Tibial nerve (tissue), 4 donors: ENCODE measurements around the gene KCNMA1. TPM values are rescaled to one million over a fixed set of nuclear protein-coding genes. Genes with fewer than 3 reads are reported as not detected.

Experiments used
- DNase-seq, 2 donors: peaks; one replicate each; pipeline ENCODE4 v3.0.0-alpha.2; 2019; ENCODE audit warnings: low spot score in 2 of 2
- H3K27ac ChIP-seq, 4 donors: fragments of 200-600 bp; sonication (generic) in 3 of 4; one replicate each; pipeline ENCODE4 v1.5.1; 2017 to 2019; ENCODE audit warnings: mild to moderate bottlenecking in 1 of 4
- H3K27me3 ChIP-seq, 2 donors: fragments of 200-600 bp; sonication (generic) in 1 of 2; one replicate each; pipeline versions ENCODE4 v1.5.1 to v1.6.0; 2017 to 2019
- H3K36me3 ChIP-seq, 3 donors: fragments of 200-600 bp; sonication (generic); one replicate each; pipeline ENCODE4 v1.5.1; 2018 to 2019
- H3K4me1 ChIP-seq, 4 donors: fragments of 200-600 bp; sonication (generic) in 3 of 4; one replicate each; pipeline ENCODE4 v1.5.1; 2017 to 2019
- H3K4me3 ChIP-seq, 4 donors: fragments of 200-600 bp; sonication (generic) in 3 of 4; one replicate each; pipeline ENCODE4 v1.5.1; 2017 to 2019; ENCODE audit warnings: mild to moderate bottlenecking in 1 of 4, moderate library complexity in 1 of 4
- H3K9me3 ChIP-seq, 4 donors: fragments of 200-600 bp; sonication (generic) in 3 of 4; one replicate each; pipeline ENCODE4 v1.5.1; 2017 to 2019
- EP300 ChIP-seq, 2 donors: sonication (generic); formaldehyde crosslinking; IDR thresholded peaks; one replicate each; pipeline ENCODE4 v1.6.1; 2017; ENCODE audit warnings: antibody characterized with exemption in 2 of 2, mild to moderate bottlenecking in 1 of 2
- POLR2A ChIP-seq, 2 donors: fragments of 450-650 bp; IDR thresholded peaks; one replicate each; pipeline ENCODE4 v1.6.1; 2017; ENCODE audit warnings: antibody characterized with exemption in 2 of 2, mild to moderate bottlenecking in 2 of 2, moderate library complexity in 2 of 2
- WGBS, 2 donors: methylation state at CpG; one replicate each; pipeline ENCODE4 v1.1.5; 2018; 5-methylcytosine and 5-hydroxymethylcytosine counted together
- total RNA-seq, 4 donors: library from RNA; depleted of rRNA; stranded (reverse); fragments of >200 nt; gene quantifications; one replicate each; pipeline ENCODE4 v1.1.0, GENCODE V29; 2016
- TF ChIP-seq, protein P1 (sequence below), 5 experiments: fragments of 200-600 bp in 3 of 5; fragments of 450-650 bp in 2 of 5; sonication (generic) in 3 of 5; IDR thresholded peaks; one replicate each; pipeline ENCODE4 v1.5.1; 2016 to 2019; ENCODE audit warnings: antibody characterized with exemption in 5 of 5, mild to moderate bottlenecking in 3 of 5, moderate library complexity in 2 of 5

Gene KCNMA1
- total RNA-seq, 4 donors from 2014 or later = 10.2 to 19.9 (median 13.7) TPM

DNA sequence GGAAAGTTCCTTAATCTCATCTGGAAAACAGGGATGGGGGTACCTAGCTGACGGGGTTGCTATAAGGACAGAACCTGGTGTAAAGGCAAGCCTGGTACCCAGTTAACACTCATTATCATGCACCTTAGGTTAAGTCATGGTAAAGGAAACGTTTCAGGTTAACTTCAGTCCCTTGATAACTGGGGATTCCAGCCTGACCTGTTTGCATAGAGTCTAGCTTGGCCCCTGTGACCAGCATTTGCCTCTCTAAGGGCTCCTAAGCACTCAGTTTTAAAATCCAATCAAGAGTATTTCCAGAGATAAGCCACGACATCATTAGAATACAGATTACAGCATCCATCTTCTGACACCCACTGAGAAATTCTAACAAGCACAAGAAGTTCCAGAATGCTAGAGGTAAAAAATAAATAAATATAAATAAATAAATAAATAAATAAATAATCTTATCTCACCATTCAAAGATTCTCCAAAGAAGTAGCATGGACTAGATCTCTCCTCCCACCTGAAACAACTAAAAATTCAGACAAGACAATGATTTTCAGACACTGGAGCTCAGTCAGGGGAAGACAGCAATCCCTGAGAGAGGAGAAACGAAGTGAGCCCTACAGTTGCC lies 184.6 kb downstream of the KCNMA1 start:
- WGBS, 2 donors = 78 to 82% methylated on average over 4 of the region's 4 CpGs
- no peak for DNase-seq

DNA sequence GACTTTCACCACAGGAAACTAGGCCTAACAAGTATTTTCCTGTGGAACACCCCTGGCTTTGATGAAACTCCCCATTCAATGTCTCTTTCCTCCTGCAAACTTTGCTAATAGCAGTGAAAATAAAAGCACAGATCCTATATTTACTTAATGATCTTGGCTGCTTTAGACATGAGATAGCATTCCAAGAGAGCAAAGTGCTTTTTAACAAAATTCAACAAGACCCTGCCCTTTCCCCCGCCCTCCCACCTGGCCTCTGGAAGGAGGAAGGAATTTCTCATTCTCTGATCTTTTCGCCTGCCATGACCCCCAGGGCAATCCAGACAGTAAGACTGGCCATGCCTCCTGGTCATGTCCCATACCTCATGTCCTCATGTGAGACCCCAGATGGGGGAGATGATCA lies 185.7 kb downstream of the KCNMA1 start:
- WGBS, 2 donors = 59 to 80% methylated on average over 2 of the region's 2 CpGs
- DNase-seq = no peak
- H3K4me1 ChIP-seq = no peaks in the 10 kb centered on the region

More for the DNA sequence above, 184.6 kb downstream of the KCNMA1 start:
- H3K27me3 ChIP-seq = no peaks in the 10 kb centered on the region
- H3K27ac ChIP-seq = no peak overlapping the region
- no peaks in the 10 kb centered on the region for H3K9me3 ChIP-seq
- no peak overlapping the region for H3K4me3 ChIP-seq
- no peak for TF ChIP-seq EP300 (IDR thresholded peaks at IDR 0.05)
- TF ChIP-seq, protein P1, sequence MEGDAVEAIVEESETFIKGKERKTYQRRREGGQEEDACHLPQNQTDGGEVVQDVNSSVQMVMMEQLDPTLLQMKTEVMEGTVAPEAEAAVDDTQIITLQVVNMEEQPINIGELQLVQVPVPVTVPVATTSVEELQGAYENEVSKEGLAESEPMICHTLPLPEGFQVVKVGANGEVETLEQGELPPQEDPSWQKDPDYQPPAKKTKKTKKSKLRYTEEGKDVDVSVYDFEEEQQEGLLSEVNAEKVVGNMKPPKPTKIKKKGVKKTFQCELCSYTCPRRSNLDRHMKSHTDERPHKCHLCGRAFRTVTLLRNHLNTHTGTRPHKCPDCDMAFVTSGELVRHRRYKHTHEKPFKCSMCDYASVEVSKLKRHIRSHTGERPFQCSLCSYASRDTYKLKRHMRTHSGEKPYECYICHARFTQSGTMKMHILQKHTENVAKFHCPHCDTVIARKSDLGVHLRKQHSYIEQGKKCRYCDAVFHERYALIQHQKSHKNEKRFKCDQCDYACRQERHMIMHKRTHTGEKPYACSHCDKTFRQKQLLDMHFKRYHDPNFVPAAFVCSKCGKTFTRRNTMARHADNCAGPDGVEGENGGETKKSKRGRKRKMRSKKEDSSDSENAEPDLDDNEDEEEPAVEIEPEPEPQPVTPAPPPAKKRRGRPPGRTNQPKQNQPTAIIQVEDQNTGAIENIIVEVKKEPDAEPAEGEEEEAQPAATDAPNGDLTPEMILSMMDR (IDR thresholded peaks at IDR 0.05) = no peak
- TF ChIP-seq POLR2A (IDR thresholded peaks at IDR 0.05) = no peak
- H3K4me1 ChIP-seq = no peaks in the 10 kb centered on the region
- H3K36me3 ChIP-seq = no peaks in the 10 kb centered on the region

DNA sequence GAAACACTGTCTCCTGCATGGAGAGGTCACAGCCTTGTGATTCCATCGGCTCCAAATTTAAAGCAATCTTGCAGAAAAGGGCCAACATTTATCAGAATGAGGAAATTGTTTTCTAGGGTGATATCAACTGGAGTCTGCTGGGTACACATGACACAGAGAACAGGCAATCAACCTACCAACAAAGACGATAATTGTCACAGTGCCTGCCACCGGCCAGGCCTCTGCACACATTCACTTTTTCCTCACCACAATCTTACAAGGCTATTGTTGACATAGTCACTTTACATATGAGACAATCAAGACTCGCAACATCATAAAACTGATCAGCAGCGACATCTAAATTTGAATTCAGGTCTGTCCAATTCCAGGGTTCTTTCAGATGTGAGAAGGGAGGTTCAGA lies 189.4 kb downstream of the KCNMA1 start:
- Histone ChIP-seq H3K4me1 (no peaks in the 10 kb centered on the region), H3K9me3 (no peaks in the 10 kb centered on the region), H3K27ac (no peak overlapping the region), H3K27me3 (no peaks in the 10 kb centered on the region), H3K4me3 (no peak overlapping the region), H3K36me3 (no peaks in the 10 kb centered on the region)
- TF ChIP-seq, protein P1 (IDR thresholded peaks at IDR 0.05) = no peak
- WGBS, 2 donors = 59 to 72% methylated on average over 5 of the region's 5 CpGs
- no peak for DNase-seq

More for the DNA sequence above, 185.7 kb downstream of the KCNMA1 start:
- Histone ChIP-seq H3K4me3 (no peak overlapping the region), H3K36me3 (no peaks in the 10 kb centered on the region), H3K27me3 (no peaks in the 10 kb centered on the region), H3K27ac (no peak overlapping the region), H3K9me3 (no peaks in the 10 kb centered on the region)
- TF ChIP-seq POLR2A (IDR thresholded peaks at IDR 0.05) (no peak), EP300 (IDR thresholded peaks at IDR 0.05) (no peak)
- TF ChIP-seq, protein P1 (IDR thresholded peaks at IDR 0.05) = no peak

DNA sequence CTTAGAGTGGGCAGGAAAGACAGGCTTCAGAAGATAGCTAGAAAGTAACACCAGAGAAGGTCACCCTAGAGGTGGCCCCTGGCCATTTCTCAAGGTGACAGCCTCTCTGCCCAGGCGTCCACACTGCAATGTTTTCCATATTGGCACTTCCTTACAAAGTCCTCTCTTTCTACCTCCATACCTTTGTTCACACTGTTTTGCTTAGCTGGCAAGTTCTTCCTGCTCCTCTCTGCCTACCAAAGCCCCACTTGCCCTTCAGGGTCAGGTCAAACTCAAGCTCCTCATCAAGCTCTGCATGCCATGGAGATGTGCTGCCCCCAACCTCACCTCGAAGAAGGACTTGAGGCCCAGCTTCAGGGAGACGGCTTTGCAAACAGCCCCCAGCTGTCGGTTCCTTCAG lies 190.9 kb downstream of the KCNMA1 start:
- Histone ChIP-seq H3K36me3 (no peaks in the 10 kb centered on the region), H3K4me3 (no peak overlapping the region), H3K4me1 (no peaks in the 10 kb centered on the region), H3K9me3 (no peaks in the 10 kb centered on the region), H3K27me3 (no peaks in the 10 kb centered on the region), H3K27ac (no peak overlapping the region)
- DNase-seq = no peak
- no peak for TF ChIP-seq POLR2A (IDR thresholded peaks at IDR 0.05)
- TF ChIP-seq, protein P1 (IDR thresholded peaks at IDR 0.05) = no peak
- TF ChIP-seq EP300 (IDR thresholded peaks at IDR 0.05) = no peak
- 94 to 96% methylated on average over 4 of the region's 4 CpGs for WGBS, 2 donors

DNA sequence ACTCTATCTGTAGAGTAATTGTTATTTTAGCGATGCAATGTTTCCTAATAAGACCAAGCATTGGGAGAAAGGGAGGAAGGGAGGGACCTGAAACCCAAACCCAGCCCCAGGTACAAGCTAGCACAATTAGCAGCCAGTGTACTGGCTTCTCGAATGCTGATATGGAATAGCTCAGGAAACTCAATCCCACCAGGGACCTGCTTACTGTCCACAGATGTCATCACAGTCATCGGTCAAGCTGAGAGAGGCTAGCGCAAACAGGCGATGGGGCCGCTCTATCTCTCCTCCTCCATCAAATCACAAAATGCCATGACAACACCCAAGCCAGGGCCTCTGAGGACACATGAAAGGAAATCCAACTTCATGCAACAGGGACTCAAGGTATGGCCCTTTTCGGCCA lies 192.1 kb downstream of the KCNMA1 start:
- Histone ChIP-seq H3K27me3 (no peaks in the 10 kb centered on the region), H3K27ac (no peak overlapping the region), H3K9me3 (no peaks in the 10 kb centered on the region), H3K36me3 (no peaks in the 10 kb centered on the region), H3K4me3 (no peak overlapping the region), H3K4me1 (no peaks in the 10 kb centered on the region)
- TF ChIP-seq POLR2A (IDR thresholded peaks at IDR 0.05) (no peak), EP300 (IDR thresholded peaks at IDR 0.05) (no peak)
- TF ChIP-seq, protein P1 (IDR thresholded peaks at IDR 0.05) = no peak
- 92 to 94% methylated on average over 7 of the region's 7 CpGs for WGBS, 2 donors
- DNase-seq = no peak
